ENCODE results near the gene TRMT61A. TPM values are rescaled to one million over a fixed set of nuclear protein-coding genes. Genes with fewer than 3 reads are reported as not detected.

TRMT61A gene
- total and polyA plus RNA-seq, 10 of the 15 experiments (the other 5 are each of a cell fraction or from before 2014, with no cell fraction given), result 0.11 to 21.9 (median 11.4) TPM

DNA sequence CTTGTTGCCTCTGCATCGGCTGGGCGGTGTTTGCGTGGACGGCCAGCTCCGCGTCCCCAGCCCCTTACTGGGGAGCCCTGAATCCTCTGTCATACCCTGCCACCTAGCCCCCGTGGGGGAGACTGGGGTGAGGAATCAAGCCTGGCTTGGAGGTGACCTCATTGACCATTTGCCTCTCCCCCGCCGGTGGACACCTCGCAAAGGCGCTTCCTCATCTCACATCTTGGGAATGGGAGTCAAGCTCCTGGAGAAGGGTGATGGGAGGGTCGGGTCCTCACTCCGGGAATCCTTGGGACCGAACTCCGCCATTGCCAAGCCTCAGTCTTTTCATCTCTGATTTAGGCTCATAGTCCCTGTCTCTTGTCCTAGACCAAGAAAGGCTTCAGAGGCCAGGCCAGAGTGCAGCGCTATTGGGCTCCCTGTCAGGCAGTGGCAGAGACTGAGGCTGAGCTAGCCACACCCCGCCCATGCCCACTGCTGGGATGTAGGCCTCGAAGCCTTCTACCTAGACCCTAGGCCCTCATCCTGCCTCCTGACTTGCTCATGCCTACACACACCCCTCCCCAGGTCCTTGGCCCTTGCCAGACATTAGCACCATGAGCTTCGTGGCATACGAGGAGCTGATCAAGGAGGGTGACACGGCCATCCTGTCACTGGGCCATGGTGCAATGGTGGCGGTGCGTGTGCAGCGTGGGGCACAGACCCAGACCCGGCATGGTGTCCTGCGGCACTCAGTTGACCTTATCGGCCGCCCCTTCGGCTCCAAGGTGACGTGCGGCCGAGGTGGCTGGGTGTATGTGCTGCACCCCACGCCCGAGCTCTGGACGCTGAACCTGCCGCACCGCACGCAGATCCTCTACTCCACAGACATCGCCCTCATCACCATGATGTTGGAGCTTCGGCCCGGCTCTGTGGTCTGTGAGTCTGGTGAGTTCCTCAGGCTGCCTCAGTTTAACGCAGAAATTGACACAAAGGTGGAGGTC lies 678 bp downstream of the TRMT61A start:
- SMC1A ChIA-PET (ENCODE audit: uncharacterized antibody, unreplicated experiment), result interaction anchor here (1.1 to 2.6 kb wide), 4 partner anchors 12 to 35 kb away, joined by 3 to 11 read pairs (median 4); no protein-coding TSS in a partner anchor
- in situ Hi-C loops (cut with MboI) (no loop called here), intact Hi-C loops (cut with micrococcal nuclease; ENCODE audit: unreplicated experiment) (no loop called here)
- H3K4me2 ChIP-seq (ENCODE audit: control insufficient read depth, insufficient read depth), result peak overlapping the region; percentile 85
- peaks cover 0 to 6% of the 10 kb centered on the region in 2 experiments; a peak in 2 of 4 replicates for H3K36me3 ChIP-seq (ENCODE audit: control insufficient read depth in 2 of 2, insufficient read depth in 2 of 2, low read length in 1 of 2)
- DNase-seq (ENCODE audit: low read depth, low spot score) (no peak), FAIRE-seq (no peak), ATAC-seq (no peak)
- H3K79me2 ChIP-seq (ENCODE audit: control insufficient read depth, insufficient read depth, low read length), result peaks cover 30% of the 10 kb centered on the region
- peak overlapping the region; percentile 90 for H3K9ac ChIP-seq (ENCODE audit: control insufficient read depth, insufficient read depth, low read length)
- no peak for TF ChIP-seq NR2C1 (IDR thresholded peaks at IDR 0.05)
- 0 out of 2 replicates have a peak, but pooled peaks have one; percentile 0 for TF ChIP-seq USF2 (IDR thresholded peaks at IDR 0.05; ENCODE audit: borderline replicate concordance, low read depth, low read length)
- H2AFZ ChIP-seq (ENCODE audit: control insufficient read depth, low read depth, low read length), result peak overlapping the region; percentile 54
- H3K4me1 ChIP-seq (ENCODE audit: control insufficient read depth, insufficient read depth, low read length), result peaks cover 25% of the 10 kb centered on the region
- TSS peak; percentile 79 for BruUV-seq (replicated peaks)
- H3K27ac ChIP-seq (ENCODE audit: control insufficient read depth, insufficient read depth), result peak overlapping the region; percentile 65
- H3K27me3 ChIP-seq (replicated peaks in 1 of 2; ENCODE audit: control insufficient read depth in 2 of 2, insufficient read depth in 2 of 2, low read length in 1 of 2), result no peaks in the 10 kb centered on the region
- POLR2A ChIA-PET, result interaction anchor here (1.5 kb wide), 2 partner anchors 23 to 196 kb away, joined by 3 to 4 read pairs; partner anchors contain the start of gene EIF5
- H4K20me1 ChIP-seq (ENCODE audit: control insufficient read depth, insufficient read depth), result no peaks in the 10 kb centered on the region
- CTCF ChIA-PET, result interaction anchor here (1.3 to 5.3 kb wide), 2 partner anchors 11 to 17 kb away, joined by 3 to 39 read pairs; no protein-coding TSS in a partner anchor
- peak overlapping the region; percentile 91 for H3K4me3 ChIP-seq
- no peaks in the 10 kb centered on the region for H3K9me3 ChIP-seq (replicated peaks; ENCODE audit: control insufficient read depth, insufficient read depth, low read length)
- 43% methylated on average over 40 of the region's 42 CpGs for WGBS (ENCODE audit: insufficient coverage, insufficient replicate concordance, low lambda C conversion rate, missing lambda C conversion rate)
- RAD21 ChIA-PET (ENCODE audit: unreplicated experiment), result interaction anchor here (1.4 to 2.4 kb wide), 3 partner anchors 9 to 32 kb away, joined by 5 to 14 read pairs (median 5); partner anchors contain the start of gene BAG5

GRCh38 chr14:103530390-103530789 lies 1.4 kb downstream of the TRMT61A start:
- ChIA-PET POLR2A (no interaction called here), SMC1A (ENCODE audit: uncharacterized antibody, unreplicated experiment) (interaction anchor here (1.1 to 1.7 kb wide), 2 partner anchors 29 to 34 kb away, joined by 3 to 4 read pairs; no protein-coding TSS in a partner anchor), RAD21 (ENCODE audit: unreplicated experiment) (interaction anchor here (1.4 kb wide), 2 partner anchors 10 to 31 kb away, joined by 5 read pairs; partner anchors contain the start of gene BAG5), CTCF (interaction anchor here (0.6 to 5.3 kb wide), 3 partner anchors 11 to 119 kb away, joined by 3 to 39 read pairs (median 3); no protein-coding TSS in a partner anchor)
- DNase-seq (ENCODE audit: low read depth, low spot score) (no peak), ATAC-seq (no peak), FAIRE-seq (no peak)
- no TSS peak for BruUV-seq (replicated peaks)
- Histone ChIP-seq H3K4me1 (ENCODE audit: control insufficient read depth, insufficient read depth, low read length) (peaks cover 25% of the 10 kb centered on the region), H3K36me3 (ENCODE audit: control insufficient read depth in 2 of 2, insufficient read depth in 2 of 2, low read length in 1 of 2) (peaks cover 0 to 6% of the 10 kb centered on the region in 2 experiments; a peak in 2 of 4 replicates), H3K4me3 (peak overlapping the region; percentile 91), H3K9ac (ENCODE audit: control insufficient read depth, insufficient read depth, low read length) (no peak overlapping the region), H3K27me3 (replicated peaks in 1 of 2; ENCODE audit: control insufficient read depth in 2 of 2, insufficient read depth in 2 of 2, low read length in 1 of 2) (no peaks in the 10 kb centered on the region), H2AFZ (ENCODE audit: control insufficient read depth, low read depth, low read length) (no peak overlapping the region), H4K20me1 (ENCODE audit: control insufficient read depth, insufficient read depth) (no peaks in the 10 kb centered on the region), H3K27ac (ENCODE audit: control insufficient read depth, insufficient read depth) (no peak overlapping the region), H3K79me2 (ENCODE audit: control insufficient read depth, insufficient read depth, low read length) (peaks cover 30% of the 10 kb centered on the region), H3K4me2 (ENCODE audit: control insufficient read depth, insufficient read depth) (peak overlapping the region; percentile 85), H3K9me3 (replicated peaks; ENCODE audit: control insufficient read depth, insufficient read depth, low read length) (no peaks in the 10 kb centered on the region)
- intact Hi-C loops (cut with micrococcal nuclease; ENCODE audit: unreplicated experiment), result no loop called here
- in situ Hi-C loops (cut with MboI), result no loop called here
- 81% methylated on average over 7 of the region's 7 CpGs for WGBS (ENCODE audit: insufficient coverage, insufficient replicate concordance, low lambda C conversion rate, missing lambda C conversion rate)
- TF ChIP-seq ZBTB11 (CRISPR knock-in tag; IDR thresholded peaks at IDR 0.05), result no peak
- no peak for TF ChIP-seq JUNB (IDR thresholded peaks at IDR 0.05)
- no peak for TF ChIP-seq RUNX3 (IDR thresholded peaks at IDR 0.05; ENCODE audit: low read length)
